Activated T-helper 1 cell treated with Interleukin-2 at 50 U/mL for 16 hours (primary cell): Measurements from ENCODE around the gene ARAP1.

Experiments
- DNase-seq: peaks from one replicate; pipeline ENCODE4 v3.0.0-alpha.2; 2020; ENCODE audit warnings: low read depth

The ARAP1 gene

DNA sequence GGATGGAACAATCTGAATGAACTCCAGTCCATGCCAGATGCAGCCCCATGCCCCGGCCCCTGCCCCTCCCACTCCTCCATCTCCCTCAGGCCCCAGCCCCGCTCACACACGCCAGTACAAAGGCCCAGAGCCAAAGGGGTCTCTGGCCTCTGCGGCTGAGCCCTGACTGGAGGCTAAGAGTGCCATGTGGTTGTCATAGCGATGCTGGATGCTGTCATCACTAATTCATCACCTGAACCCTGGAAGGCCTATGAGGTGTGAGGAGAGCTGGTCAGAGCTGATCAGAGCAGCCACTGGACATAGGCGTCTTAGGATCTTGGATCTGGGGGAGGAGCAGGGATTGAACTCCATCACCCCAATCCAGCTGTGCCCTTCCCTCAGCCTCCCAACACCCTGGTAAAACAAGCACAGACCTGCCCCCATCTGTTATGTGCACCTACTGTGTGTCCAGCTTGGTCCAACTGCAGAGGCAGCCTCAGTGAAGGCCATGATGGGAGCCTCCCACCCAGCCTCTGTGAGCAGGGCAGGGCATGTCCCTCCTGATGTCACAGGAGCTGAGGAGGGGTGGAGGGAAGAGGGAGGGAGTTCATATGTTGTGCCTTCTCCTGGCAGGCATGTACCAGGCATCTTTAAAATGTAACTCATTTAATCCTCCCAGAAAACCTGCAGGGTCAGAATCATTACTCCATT is 94.7 kb downstream of the ARAP1 start:
- no peak for DNase-seq

DNA sequence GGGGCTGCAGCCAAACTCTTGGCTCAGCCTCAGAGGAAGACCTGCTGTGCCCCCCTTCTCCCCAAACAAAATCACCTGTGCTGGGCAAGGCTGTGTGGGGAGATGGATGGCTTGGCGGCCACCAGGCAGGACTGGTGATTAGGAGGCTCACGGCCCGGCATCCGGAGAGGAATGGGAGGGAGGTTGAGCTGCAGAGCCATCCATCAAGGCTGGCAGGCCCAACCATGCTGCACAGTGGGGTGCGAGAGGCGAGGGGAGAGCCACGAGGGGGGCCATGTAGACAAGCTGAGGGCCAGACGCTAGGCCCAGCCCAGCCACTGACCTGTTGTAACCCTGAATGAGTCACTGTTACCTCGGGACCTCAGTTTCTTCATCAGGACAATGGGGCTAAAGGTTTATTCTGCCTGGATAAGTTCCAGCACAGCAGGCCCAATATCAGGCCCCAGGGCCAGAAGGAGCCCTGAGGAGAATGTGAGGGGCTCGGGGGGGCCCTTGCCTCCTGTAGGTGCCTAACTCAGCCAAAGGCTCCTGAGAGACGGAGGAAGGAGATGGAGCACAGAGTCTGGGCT is 96.2 kb downstream of the ARAP1 start:
- DNase-seq, result no peak

DNA sequence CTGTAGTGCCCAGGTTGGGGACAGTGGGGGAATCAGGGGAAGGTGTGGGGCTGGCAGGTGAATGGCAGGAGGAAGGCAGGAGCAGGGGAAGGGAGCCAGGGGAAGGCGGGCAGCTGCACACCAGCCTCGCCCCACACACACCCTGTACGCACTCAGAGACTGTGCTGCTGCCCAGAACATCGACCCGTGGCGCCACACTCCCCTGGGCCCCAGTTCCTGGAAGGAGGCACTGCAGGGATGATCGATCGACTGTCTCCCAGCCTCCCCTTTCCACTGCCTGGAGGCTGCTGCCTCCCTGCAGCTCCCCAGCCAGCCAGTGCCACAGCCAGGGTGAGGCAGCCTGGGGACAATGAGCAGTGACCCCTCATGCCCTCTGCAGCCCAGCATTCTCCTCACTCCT is 97.2 kb downstream of the ARAP1 start:
- no peak for DNase-seq

DNA sequence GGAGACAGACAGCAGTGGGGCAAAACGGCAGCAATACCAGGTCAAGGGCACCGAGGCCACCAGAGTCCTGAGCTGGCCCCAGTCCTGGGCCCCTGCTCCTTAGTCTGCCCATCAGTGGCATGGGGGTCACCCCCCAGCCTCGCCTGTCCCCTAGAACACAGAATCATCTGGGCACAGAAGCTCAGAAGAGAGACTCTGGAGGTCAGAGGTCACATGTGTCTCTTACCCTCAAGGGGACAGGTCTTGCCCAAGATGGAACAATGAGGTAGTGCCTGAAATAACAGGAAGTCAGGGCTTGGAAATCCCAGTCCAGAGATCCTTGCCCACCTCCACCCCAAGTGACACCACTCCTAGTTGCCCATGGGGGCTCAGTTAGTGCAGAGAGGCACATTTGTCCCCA is 98.6 kb downstream of the ARAP1 start:
- DNase-seq, result no peak

GRCh38 chr11:72652873-72653630 is 99.2 kb downstream of the ARAP1 start:
- DNase-seq, result no peak

GRCh38 chr11:72652133-72652532 is 100.1 kb downstream of the ARAP1 start:
- no peak for DNase-seq

GRCh38 chr11:72649215-72649976 is 102.8 kb downstream of the ARAP1 start:
- DNase-seq, result no peak

- DNase-seq, result no peak
Observed at GRCh38 chr11:72648384-72649136, 103.6 kb downstream of the ARAP1 start.

- DNase-seq, result no peak
Observed at GRCh38 chr11:72647882-72648281, 104.3 kb downstream of the ARAP1 start.

DNA sequence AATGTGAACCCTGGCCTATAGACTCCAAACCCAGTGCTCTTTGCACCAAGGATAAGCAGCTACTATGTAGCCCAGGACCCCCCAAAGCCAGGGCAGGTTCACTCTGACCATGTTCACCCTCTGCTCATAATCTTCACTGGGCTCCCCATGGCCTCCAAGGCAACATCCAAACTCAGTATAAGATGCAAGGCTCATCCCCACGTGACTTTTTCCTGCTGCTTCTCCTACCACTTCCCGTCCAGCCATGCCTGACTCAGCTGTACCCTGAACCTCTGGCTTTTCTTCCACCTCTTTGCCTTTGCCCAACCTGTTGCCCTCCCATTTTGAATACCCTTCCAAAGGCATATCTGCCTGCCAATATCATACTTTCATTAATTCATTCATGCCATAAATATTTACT is 105.7 kb downstream of the ARAP1 start:
- no peak for DNase-seq

- DNase-seq, result no peak
Observed at GRCh38 chr11:72646024-72646423, 106.2 kb downstream of the ARAP1 start.

DNA sequence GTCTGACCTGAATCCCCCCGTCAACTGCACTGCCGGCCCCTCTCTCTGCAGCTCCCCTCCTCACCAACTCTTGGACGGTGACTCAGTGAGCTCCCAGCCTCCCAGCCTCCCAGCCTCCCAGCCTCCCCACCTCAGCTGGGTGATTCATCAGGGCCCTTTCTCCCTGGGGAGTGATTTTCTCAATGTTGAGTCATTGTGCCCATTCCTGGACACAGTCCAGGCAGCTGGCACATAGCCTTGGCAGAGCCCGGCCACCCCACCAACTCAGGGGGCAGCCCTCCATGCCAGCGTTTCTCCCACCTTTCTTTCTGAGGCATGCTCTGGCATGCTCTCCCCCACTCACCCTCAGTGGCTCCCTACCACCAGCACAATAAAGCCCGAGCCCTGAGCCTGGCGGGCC is 108.7 kb downstream of the ARAP1 start:
- DNase-seq, result no peak

DNA sequence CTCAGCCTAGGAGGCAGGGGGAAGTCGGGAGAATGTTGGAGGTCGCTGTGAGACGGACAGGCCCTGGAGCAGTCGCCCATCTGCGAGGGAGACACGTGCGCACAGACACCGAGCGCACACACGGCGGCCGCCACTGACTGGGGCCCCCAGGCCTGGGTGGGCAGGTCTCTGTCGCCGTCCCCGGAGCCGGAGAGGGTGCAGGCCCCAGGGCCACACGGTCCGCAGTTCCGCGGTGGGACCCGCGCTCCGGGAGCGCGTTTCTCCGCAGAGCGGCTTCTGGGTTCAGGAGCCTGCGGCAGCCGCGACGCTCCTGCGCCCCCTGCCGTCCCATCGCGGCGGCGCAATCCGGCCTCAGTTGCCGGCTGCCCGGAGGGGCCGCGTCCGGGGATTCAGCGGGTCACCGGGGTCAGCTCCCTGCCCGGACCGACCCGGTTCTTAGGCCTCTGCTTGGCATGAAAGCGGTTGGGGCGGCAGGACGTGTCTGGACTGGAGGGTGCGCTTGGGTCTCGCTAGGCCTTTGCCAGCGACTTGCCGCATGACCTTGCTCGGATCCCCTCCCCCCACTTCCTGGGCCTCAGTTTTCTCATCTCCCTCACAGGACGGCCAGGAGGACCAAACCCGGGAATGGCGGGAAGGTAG is 109.2 kb downstream of the ARAP1 start:
- peak; percentile 41 for DNase-seq

GRCh38 chr11:72642043-72642883 is 109.9 kb downstream of the ARAP1 start:
- DNase-seq, result no peak

DNA sequence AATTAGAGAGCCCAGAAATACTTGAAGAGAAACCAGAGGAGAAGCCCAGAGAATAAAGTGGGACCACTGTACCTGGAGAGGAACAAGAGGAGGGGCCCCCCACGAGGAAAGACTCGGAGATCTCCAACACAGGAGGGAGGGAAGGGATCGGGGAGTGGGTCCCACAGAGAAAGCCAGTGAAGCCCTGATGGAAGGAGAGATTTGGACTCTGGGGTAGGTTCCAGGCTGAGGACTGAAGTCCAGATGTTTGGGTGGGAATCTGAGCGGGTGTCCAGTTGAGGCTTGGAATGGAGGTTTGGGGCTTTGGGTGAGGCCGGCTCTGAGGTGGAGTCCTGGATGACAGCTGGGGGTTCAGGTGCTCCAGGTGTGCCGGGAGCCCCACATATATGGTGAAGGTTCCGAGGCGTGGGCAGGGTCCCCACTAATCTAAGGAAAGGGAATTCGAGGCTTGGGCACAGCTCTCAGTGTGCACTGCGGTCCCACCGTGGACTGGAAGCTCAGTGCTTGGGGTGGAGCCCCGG is 110.6 kb downstream of the ARAP1 start:
- DNase-seq, result no peak

DNA sequence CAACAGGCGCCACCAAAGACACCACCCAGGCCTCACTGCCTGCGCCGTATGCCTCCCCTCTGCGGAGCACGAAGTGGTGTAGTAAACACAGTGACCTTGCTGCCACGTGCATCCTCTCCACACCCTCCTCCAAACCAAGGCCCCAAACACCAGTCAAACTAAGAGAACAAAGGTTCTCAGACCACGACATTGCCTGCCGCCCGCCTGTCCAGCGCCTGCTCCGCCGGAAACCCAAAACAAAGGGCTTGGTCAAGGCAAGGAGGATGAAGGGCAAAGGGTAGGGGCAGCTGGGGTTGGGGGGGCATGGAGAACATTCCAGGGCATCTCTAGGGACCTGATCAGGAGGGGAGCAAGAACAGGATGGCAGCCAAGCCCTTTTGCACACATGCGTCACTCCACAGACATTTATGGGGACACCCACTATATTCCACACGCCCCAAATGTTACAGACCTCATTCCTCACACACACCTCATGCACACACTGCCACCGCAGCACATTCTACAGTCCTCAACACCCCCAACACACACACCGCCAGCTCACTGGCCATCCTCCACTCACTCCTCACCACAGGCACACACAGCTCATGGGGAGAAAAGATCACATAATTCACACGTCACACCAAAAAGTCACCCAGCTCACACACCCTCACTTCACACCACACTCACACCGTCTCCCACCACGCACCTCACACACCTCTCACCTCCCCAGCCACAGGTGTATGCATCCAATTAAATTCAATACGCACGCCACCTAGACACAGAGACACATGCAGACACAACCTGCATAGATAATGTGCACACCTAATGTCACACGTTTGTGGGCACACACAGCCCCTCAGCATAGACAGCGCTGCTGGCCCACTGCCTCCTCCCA is 112.5 kb downstream of the ARAP1 start:
- DNase-seq, result no peak

- no peak for DNase-seq
Observed at GRCh38 chr11:72637926-72638325, 114.3 kb downstream of the ARAP1 start.

- no peak for DNase-seq
Observed at GRCh38 chr11:72637198-72637597, 115.0 kb downstream of the ARAP1 start.

DNA sequence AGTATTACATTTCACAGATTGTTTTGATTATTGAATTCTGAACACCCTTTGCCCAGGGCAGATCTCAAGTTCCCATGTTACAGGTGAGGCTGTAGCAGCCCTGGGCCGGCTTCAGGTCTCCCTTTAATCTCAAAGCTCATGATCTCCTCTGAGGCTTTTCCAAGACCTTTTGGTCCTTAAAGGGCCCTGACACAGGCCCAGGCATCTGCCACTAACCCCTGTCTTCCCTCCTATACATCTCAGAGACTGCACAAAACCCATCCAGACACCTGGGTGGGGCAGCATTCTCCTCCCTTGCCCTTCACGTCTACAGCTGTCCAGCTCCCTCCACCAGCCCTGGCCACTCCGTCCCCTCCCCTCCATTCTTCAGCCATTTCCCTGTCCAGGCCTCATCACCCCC is 115.8 kb downstream of the ARAP1 start:
- DNase-seq, result no peak
